ENCODE data around the gene TPRN. TPM values are rescaled to one million over a fixed set of nuclear protein-coding genes. Genes with fewer than 3 reads are reported as not detected.
A peak's percentile ranks its signal among the peaks of the same experiment; 100 is the strongest.

TPRN gene
- total RNA-seq, 3 donors from 2014 or later: 73.8 to 170 (median 122) TPM

- intact Hi-C loops (cut with DNase I, micrococcal nuclease): no loop called here
- peaks cover 3% of the 10 kb centered on the region for H3K36me3 ChIP-seq (ENCODE audit: low read depth)
- TF ChIP-seq CTCF (IDR thresholded peaks at IDR 0.05): no peak
- DNase-seq (peak; percentile 95), ATAC-seq (peak; percentile 73)
- H3K4me3 ChIP-seq: peak within 1 kb of the TSS; percentile 87
- H3K4me1 ChIP-seq (ENCODE audit: low read depth): peaks cover 33% of the 10 kb centered on the region
- H3K9me3 ChIP-seq: no peaks in the 10 kb centered on the region
Measured at GRCh38 chr9:137205126-137206069, 4.9 kb upstream of the TPRN start, which contains the start of the genes NDOR1 and TMEM203. Gene NDOR1 (plus strand): TSS chr9:137205700. CDS start chr9:137205778, 78 bp downstream. Gene TMEM203 (minus strand): TSS chr9:137205648. CDS start chr9:137205414, 234 bp downstream.

GRCh38 chr9:137204731-137205125 lies 4.2 kb upstream of the TPRN start:
- DNase-seq (no peak), ATAC-seq (no peak)
- TF ChIP-seq CTCF (IDR thresholded peaks at IDR 0.05): no peak
- intact Hi-C loops (cut with DNase I, micrococcal nuclease): no loop called here
- Histone ChIP-seq H3K4me1 (ENCODE audit: low read depth) (peaks cover 34% of the 10 kb centered on the region), H3K4me3 (peak overlapping the region; percentile 87), H3K9me3 (no peaks in the 10 kb centered on the region), H3K36me3 (ENCODE audit: low read depth) (peaks cover 3% of the 10 kb centered on the region)

- TF ChIP-seq CTCF (IDR thresholded peaks at IDR 0.05): no peak
- Histone ChIP-seq H3K4me3 (no peak overlapping the region), H3K36me3 (ENCODE audit: low read depth) (peaks cover 3% of the 10 kb centered on the region), H3K9me3 (no peaks in the 10 kb centered on the region), H3K4me1 (ENCODE audit: low read depth) (peaks cover 47% of the 10 kb centered on the region)
- ATAC-seq (no peak), DNase-seq (no peak)
- intact Hi-C loops (cut with DNase I, micrococcal nuclease): no loop called here
Measured at GRCh38 chr9:137202966-137203365, 2.4 kb upstream of the TPRN start.

GRCh38 chr9:137201205-137201868 lies 796 bp upstream of the TPRN start:
- ATAC-seq (no peak), DNase-seq (peak in 1 of 3 donors; percentile 27)
- Histone ChIP-seq H3K9me3 (no peaks in the 10 kb centered on the region), H3K4me3 (peak overlapping the region; percentile 56), H3K4me1 (ENCODE audit: low read depth) (peaks cover 56% of the 10 kb centered on the region), H3K36me3 (ENCODE audit: low read depth) (peaks cover 3% of the 10 kb centered on the region)
- no peak for TF ChIP-seq CTCF (IDR thresholded peaks at IDR 0.05)
- intact Hi-C loops (cut with DNase I, micrococcal nuclease): no loop called here

GRCh38 chr9:137199411-137200121 lies 975 bp downstream of the TPRN start:
- Histone ChIP-seq H3K4me1 (ENCODE audit: low read depth) (peaks cover 65% of the 10 kb centered on the region), H3K4me3 (peak overlapping the region; percentile 56), H3K9me3 (no peaks in the 10 kb centered on the region), H3K36me3 (ENCODE audit: low read depth) (peaks cover 3% of the 10 kb centered on the region)
- no peak for TF ChIP-seq CTCF (IDR thresholded peaks at IDR 0.05)
- intact Hi-C loops (cut with DNase I, micrococcal nuclease): no loop called here
- ATAC-seq (no peak), DNase-seq (peak in 1 of 3 donors; percentile 59)
